IMR-90 (cell line): ENCODE results near the gene KDELR3. TPM values are rescaled to one million over a fixed set of nuclear protein-coding genes. Genes with fewer than 3 reads are reported as not detected.

ENCODE experiments used
- ATAC-seq: fragments of 200-7000 bp; cut with Tn5 transposase; 2 replicates; pipeline ENCODE4 v1.9.1; 2020; ENCODE audit warnings: low read depth, mild to moderate bottlenecking, moderate library complexity
- BruUV-seq: library from RNA; stranded (reverse); fragments of 400-500 nt; replicated peaks from 2 replicates; lab custom pipeline; 2021; lab: Mats Ljungman, UMichigan
- CTCF ChIA-PET: fragments of 300-600 bp; formaldehyde crosslinking; extraction: SDS; loops from one replicate; lab custom pipeline; 2021; ENCODE audit warnings: antibody characterized with exemption; lab: Yijun Ruan, JAX
- POLR2A ChIA-PET: fragments of 300-600 bp; sonication (Branson Sonifier 250); formaldehyde crosslinking; loops from one replicate; lab custom pipeline; 2022; ENCODE audit warnings: antibody characterized with exemption; ENCODE audit not compliant: unreplicated experiment; lab: Charles Lee
- DNase-seq: peaks from one replicate; pipeline ENCODE4 v3.0.0; 2013
- H2AFZ ChIP-seq: replicated peaks from 2 replicates; pipeline ENCODE3; 2013; ENCODE audit warnings: low read length, mild to moderate bottlenecking; ENCODE audit not compliant: poor library complexity
- H2AK5ac ChIP-seq: 2 replicates; pipeline ENCODE4 v1.6.1; 2013; ENCODE audit warnings: low read depth, low read length, inconsistent platforms
- H2AK9ac ChIP-seq: replicated peaks from 2 replicates; pipeline ENCODE3; 2013; ENCODE audit warnings: mild to moderate bottlenecking, low read depth, low read length, moderate library complexity; ENCODE audit not compliant: poor library complexity
- H2BK120ac ChIP-seq: 2 replicates; pipeline ENCODE4 v1.6.1; 2013; ENCODE audit warnings: low read depth, low read length, inconsistent platforms
- H2BK15ac ChIP-seq: 3 replicates; pipeline ENCODE4 v1.6.1; 2013; ENCODE audit warnings: low read depth, low read length, inconsistent platforms
- H2BK20ac ChIP-seq: 2 replicates; pipeline ENCODE4 v1.6.1; 2013; ENCODE audit warnings: low read depth, mild to moderate bottlenecking, inconsistent platforms, low read length, moderate library complexity
- H2BK5ac ChIP-seq: 2 replicates; pipeline ENCODE4 v1.6.1; 2013; ENCODE audit warnings: mild to moderate bottlenecking, low read depth, low read length, inconsistent platforms; ENCODE audit not compliant: poor library complexity, severe bottlenecking
- H3K14ac ChIP-seq: replicated peaks from 2 replicates; pipeline ENCODE4 v1.6.1; 2013; ENCODE audit warnings: low read depth, low read length, inconsistent platforms
- H3K18ac ChIP-seq: 2 replicates; pipeline ENCODE4 v1.6.1; 2013; ENCODE audit warnings: low read depth, low read length, control low read depth
- H3K23ac ChIP-seq: 2 replicates; pipeline ENCODE4 v1.6.1; 2013; ENCODE audit warnings: low read depth, low read length, inconsistent platforms
- H3K27ac ChIP-seq: 2 replicates; pipeline ENCODE4 v1.5.1; 2013; ENCODE audit warnings: mild to moderate bottlenecking, control low read depth, low read length; ENCODE audit not compliant: insufficient read depth
- H3K27me3 ChIP-seq: 2 replicates; pipeline ENCODE4 v1.6.1; 2013; ENCODE audit warnings: low read length; ENCODE audit not compliant: control insufficient read depth, insufficient read depth
- H3K36me3 ChIP-seq: 2 replicates; pipeline ENCODE4 v1.6.1; 2013; ENCODE audit warnings: low read length, mixed read lengths; ENCODE audit not compliant: control insufficient read depth, insufficient read depth
- H3K4ac ChIP-seq: 2 replicates; pipeline ENCODE4 v1.6.1; 2013; ENCODE audit warnings: low read depth, low read length, inconsistent platforms
- H3K4me1 ChIP-seq: 2 replicates; pipeline ENCODE4 v1.6.1; 2013; ENCODE audit warnings: low read length, mixed read lengths; ENCODE audit not compliant: control insufficient read depth, insufficient read depth
- H3K4me2 ChIP-seq: 2 replicates; pipeline ENCODE4 v1.6.1; 2013; ENCODE audit warnings: low read depth, mild to moderate bottlenecking, control low read depth, low read length, moderate library complexity
- H3K4me3 ChIP-seq: 2 replicates; pipeline ENCODE4 v1.5.1; 2013; ENCODE audit warnings: low read depth, mild to moderate bottlenecking, control low read depth, low read length, moderate library complexity; ENCODE audit not compliant: insufficient read depth
- H3K56ac ChIP-seq: 2 replicates; pipeline ENCODE4 v1.6.1; 2013; ENCODE audit warnings: low read length, inconsistent platforms; ENCODE audit not compliant: insufficient read depth; ENCODE audit errors: extremely low read depth
- H3K79me1 ChIP-seq, 2 experiments: 2 replicates each; pipeline ENCODE4 v1.6.1; 2013; ENCODE audit warnings: low read length in 2 of 2, inconsistent platforms in 1 of 2, low read depth in 1 of 2
- H3K9ac ChIP-seq: 2 replicates; pipeline ENCODE4 v1.6.1; 2013; ENCODE audit warnings: low read depth, low read length, control low read depth
- H3K9me1 ChIP-seq: 2 replicates; pipeline ENCODE4 v1.6.1; 2013; ENCODE audit warnings: low read length, inconsistent platforms; ENCODE audit not compliant: insufficient read depth
- H3K9me3 ChIP-seq: 2 replicates; pipeline ENCODE4 v1.6.1; 2013; ENCODE audit warnings: low read length; ENCODE audit not compliant: control insufficient read depth, insufficient read depth
- H4K20me1 ChIP-seq: 2 replicates; pipeline ENCODE4 v1.6.1; 2013; ENCODE audit warnings: low read length, inconsistent platforms; ENCODE audit not compliant: insufficient read depth
- H4K5ac ChIP-seq: 2 replicates; pipeline ENCODE4 v1.6.1; 2013; ENCODE audit warnings: mild to moderate bottlenecking, low read depth, low read length, control low read depth
- H4K8ac ChIP-seq, 2 experiments: 2 replicates each; pipeline ENCODE4 v1.6.1; 2013; ENCODE audit warnings: low read depth in 2 of 2, low read length in 2 of 2, control low read depth in 1 of 2, inconsistent platforms in 1 of 2
- H4K91ac ChIP-seq: 2 replicates; pipeline ENCODE4 v1.6.1; 2013; ENCODE audit warnings: low read depth, low read length, inconsistent platforms; ENCODE audit not compliant: insufficient read depth
- BHLHE40 ChIP-seq: fragments of 150-350 bp; IDR thresholded peaks from 2 replicates; pipeline ENCODE4 v1.6.1; 2016; ENCODE audit warnings: mild to moderate bottlenecking, low read depth, low read length
- CEBPB ChIP-seq: IDR thresholded peaks from 2 replicates; pipeline ENCODE4 v1.6.1; 2012; ENCODE audit warnings: low read depth, low read length, improper control_type of control experiment
- CHD1 ChIP-seq: IDR thresholded peaks from 2 replicates; pipeline ENCODE4 v1.6.1; 2012; ENCODE audit warnings: low read depth, low read length, improper control_type of control experiment
- FOS ChIP-seq: fragments of 150-350 bp; IDR thresholded peaks from 2 replicates; pipeline ENCODE4 v1.6.1; 2016; ENCODE audit warnings: low read depth, low read length
- MAFK ChIP-seq: IDR thresholded peaks from 2 replicates; pipeline ENCODE4 v1.6.1; 2012; ENCODE audit warnings: low read depth, low read length, improper control_type of control experiment
- MAZ ChIP-seq: IDR thresholded peaks from 2 replicates; pipeline ENCODE4 v1.6.1; 2012; ENCODE audit warnings: low read depth, mild to moderate bottlenecking, low read length, improper control_type of control experiment, moderate library complexity, borderline replicate concordance
- MXI1 ChIP-seq: IDR thresholded peaks from 2 replicates; pipeline ENCODE4 v1.6.1; 2012; ENCODE audit warnings: low read depth, mild to moderate bottlenecking, low read length, moderate library complexity, borderline replicate concordance
- NFE2L2 ChIP-seq: fragments of 150-350 bp; IDR thresholded peaks from 2 replicates; pipeline ENCODE4 v1.6.1; 2016; ENCODE audit warnings: low read depth, mild to moderate bottlenecking, low read length
- POLR2A ChIP-seq: IDR thresholded peaks from 2 replicates; pipeline ENCODE4 v1.6.1; 2012; ENCODE audit warnings: mild to moderate bottlenecking, low read depth, low read length
- RAD21 ChIP-seq: IDR thresholded peaks from 2 replicates; pipeline ENCODE4 v1.6.1; 2012; ENCODE audit warnings: low read length, improper control_type of control experiment
- RCOR1 ChIP-seq: IDR thresholded peaks from 2 replicates; pipeline ENCODE4 v1.6.1; 2012; ENCODE audit warnings: mild to moderate bottlenecking, low read length, improper control_type of control experiment; ENCODE audit not compliant: insufficient replicate concordance
- RFX5 ChIP-seq: IDR thresholded peaks from 2 replicates; pipeline ENCODE4 v1.8.0; 2012; ENCODE audit warnings: low read depth, mild to moderate bottlenecking, low read length, moderate library complexity
- SMC3 ChIP-seq: fragments of 150-350 bp; IDR thresholded peaks from 2 replicates; pipeline ENCODE4 v1.6.1; 2016; ENCODE audit warnings: low read depth, mild to moderate bottlenecking, antibody characterized with exemption, low read length, moderate library complexity
- USF2 ChIP-seq: fragments of 150-350 bp; IDR thresholded peaks from 2 replicates; pipeline ENCODE4 v1.6.1; 2017; ENCODE audit warnings: mild to moderate bottlenecking, antibody characterized with exemption, low read length, low read depth
- WGBS, 2 experiments: methylation state at CpG; one replicate each; pipeline versions ENCODE4 v1.1.5 to v1.1.7; 2013; ENCODE audit warnings: missing lambda C conversion rate in 2 of 2; ENCODE audit not compliant: insufficient read length in 1 of 2; ENCODE audit errors: extremely low coverage in 2 of 2; 5-methylcytosine and 5-hydroxymethylcytosine counted together
- dilution Hi-C: fragments of 300-500 bp; cut with HindIII; formaldehyde crosslinking; loops from one replicate; pipeline ENCODE4 v1.14.3; 2018; ENCODE audit warnings: low sequenced_read_pairs; ENCODE audit not compliant: unreplicated experiment
- in situ Hi-C: fragments of 300-500 bp; cut with MboI; formaldehyde crosslinking; loops from 3 replicates; pipeline ENCODE4 v1.14.3; 2019; ENCODE audit warnings: low sequenced_read_pairs, inconsistent platforms, mixed read lengths
- intact Hi-C: fragments of 100-400 bp; cut with micrococcal nuclease; formaldehyde crosslinking; loops from 2 replicates; pipeline ENCODE4 v1.10.0; 2022
- polyA plus RNA-seq, 3 experiments: library from polyadenylated mRNA; depleted of rRNA; stranded (reverse); fragments of >200 nt; gene quantifications; 2 replicates each; pipeline ENCODE4 v1.2.3, GENCODE V29; 2012; ENCODE audit warnings: low replicate concordance in 1 of 3
- total RNA-seq: library from RNA; depleted of rRNA; stranded (reverse); fragments of >200 nt; gene quantifications from 2 replicates; pipeline ENCODE4 v1.2.3, GENCODE V29; 2012
- TF ChIP-seq, protein P1 (sequence below): conservative IDR thresholded peaks from 2 replicates; pipeline ENCODE4 v1.5.1; 2012; ENCODE audit warnings: mild to moderate bottlenecking, low read depth, low read length, improper control_type of control experiment
- TF ChIP-seq, protein P2 (sequence below): fragments of 150-350 bp; IDR thresholded peaks from 2 replicates; pipeline ENCODE4 v1.6.1; 2016; ENCODE audit warnings: low read depth, mild to moderate bottlenecking, low read length, moderate library complexity, borderline replicate concordance

KDELR3 gene
- total and polyA plus RNA-seq, 2 of the 4 experiments (the other 2 are of a cell fraction), result 129 to 224 TPM

DNA sequence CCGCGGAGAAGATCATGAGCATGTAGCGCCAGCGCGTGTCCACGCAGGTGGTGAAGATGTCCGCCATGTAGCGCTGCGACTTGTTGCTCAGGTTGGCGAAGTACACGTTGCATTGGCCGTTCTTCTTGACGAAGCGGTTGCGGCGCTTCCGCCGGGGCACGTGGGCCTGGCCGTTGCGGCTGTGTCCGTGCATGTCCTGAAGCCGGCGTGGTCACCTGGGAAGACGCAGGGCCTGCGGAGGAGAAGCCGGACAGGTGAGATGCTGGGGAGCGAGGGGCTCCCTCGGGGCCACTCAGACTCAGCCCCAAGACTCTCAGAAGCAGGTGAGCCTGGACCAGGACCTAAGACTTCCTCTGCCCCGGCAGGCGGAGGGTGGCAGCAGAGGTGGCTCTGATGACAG is 40.0 kb upstream of the KDELR3 start:
- H3K4me2 ChIP-seq, result no peak overlapping the region
- H3K4me1 ChIP-seq, result peaks cover 2% of the 10 kb centered on the region; the same call in 1 of the 2 replicates
- no peaks in the 10 kb centered on the region for H3K9me1 ChIP-seq
- H2AK9ac ChIP-seq, result no peak overlapping the region
- CTCF ChIA-PET, result no interaction called here
- TF ChIP-seq CEBPB, result no peak
- no peak for TF ChIP-seq NFE2L2
- TF ChIP-seq MXI1, result no peak
- no peak for TF ChIP-seq SMC3
- TF ChIP-seq RAD21, result no peak
- TF ChIP-seq RCOR1, result no peak
- TF ChIP-seq BHLHE40, result no peak
- no peak for TF ChIP-seq CHD1
- no peak for TF ChIP-seq POLR2A
- TF ChIP-seq FOS, result no peak
- TF ChIP-seq, protein P1, sequence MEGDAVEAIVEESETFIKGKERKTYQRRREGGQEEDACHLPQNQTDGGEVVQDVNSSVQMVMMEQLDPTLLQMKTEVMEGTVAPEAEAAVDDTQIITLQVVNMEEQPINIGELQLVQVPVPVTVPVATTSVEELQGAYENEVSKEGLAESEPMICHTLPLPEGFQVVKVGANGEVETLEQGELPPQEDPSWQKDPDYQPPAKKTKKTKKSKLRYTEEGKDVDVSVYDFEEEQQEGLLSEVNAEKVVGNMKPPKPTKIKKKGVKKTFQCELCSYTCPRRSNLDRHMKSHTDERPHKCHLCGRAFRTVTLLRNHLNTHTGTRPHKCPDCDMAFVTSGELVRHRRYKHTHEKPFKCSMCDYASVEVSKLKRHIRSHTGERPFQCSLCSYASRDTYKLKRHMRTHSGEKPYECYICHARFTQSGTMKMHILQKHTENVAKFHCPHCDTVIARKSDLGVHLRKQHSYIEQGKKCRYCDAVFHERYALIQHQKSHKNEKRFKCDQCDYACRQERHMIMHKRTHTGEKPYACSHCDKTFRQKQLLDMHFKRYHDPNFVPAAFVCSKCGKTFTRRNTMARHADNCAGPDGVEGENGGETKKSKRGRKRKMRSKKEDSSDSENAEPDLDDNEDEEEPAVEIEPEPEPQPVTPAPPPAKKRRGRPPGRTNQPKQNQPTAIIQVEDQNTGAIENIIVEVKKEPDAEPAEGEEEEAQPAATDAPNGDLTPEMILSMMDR, result no peak
- TF ChIP-seq, protein P2, sequence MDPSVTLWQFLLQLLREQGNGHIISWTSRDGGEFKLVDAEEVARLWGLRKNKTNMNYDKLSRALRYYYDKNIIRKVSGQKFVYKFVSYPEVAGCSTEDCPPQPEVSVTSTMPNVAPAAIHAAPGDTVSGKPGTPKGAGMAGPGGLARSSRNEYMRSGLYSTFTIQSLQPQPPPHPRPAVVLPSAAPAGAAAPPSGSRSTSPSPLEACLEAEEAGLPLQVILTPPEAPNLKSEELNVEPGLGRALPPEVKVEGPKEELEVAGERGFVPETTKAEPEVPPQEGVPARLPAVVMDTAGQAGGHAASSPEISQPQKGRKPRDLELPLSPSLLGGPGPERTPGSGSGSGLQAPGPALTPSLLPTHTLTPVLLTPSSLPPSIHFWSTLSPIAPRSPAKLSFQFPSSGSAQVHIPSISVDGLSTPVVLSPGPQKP, result no peak
- no peak for TF ChIP-seq MAFK
- no peak for TF ChIP-seq MAZ
- no peak for TF ChIP-seq RFX5
- TF ChIP-seq USF2, result no peak
- intact Hi-C loops, result no loop called here
- H3K36me3 ChIP-seq, result no peaks in the 10 kb centered on the region
- H3K56ac ChIP-seq, result no peak overlapping the region
- H3K14ac ChIP-seq, result no peak overlapping the region
- POLR2A ChIA-PET, result no interaction called here
- no TSS peak for BruUV-seq
- H3K18ac ChIP-seq, result no peak overlapping the region
- ATAC-seq (no peak), DNase-seq (no peak)
- dilution Hi-C loops, result no loop called here
- no peak overlapping the region for H3K9ac ChIP-seq
- H3K23ac ChIP-seq, result no peak overlapping the region
- no peak overlapping the region for H3K4ac ChIP-seq
- no peak overlapping the region for H2AK5ac ChIP-seq
- H2BK120ac ChIP-seq, result no peak overlapping the region
- H4K91ac ChIP-seq, result no peak overlapping the region
- no peak overlapping the region for H4K8ac ChIP-seq
- H4K20me1 ChIP-seq, result no peaks in the 10 kb centered on the region; the same call in 1 of the 2 replicates
- 95% methylated on average over 31 of the region's 31 CpGs; no CpG with 5 or more reads in 1 of the 2 experiments for WGBS, 2 experiments
- in situ Hi-C loops, result no loop called here
- no peak overlapping the region for H2AFZ ChIP-seq
- no peak overlapping the region for H3K4me3 ChIP-seq
- H4K5ac ChIP-seq, result no peak overlapping the region
- no peaks in the 10 kb centered on the region for H3K9me3 ChIP-seq
- H2BK20ac ChIP-seq, result no peak overlapping the region
- H2BK5ac ChIP-seq, result no peak overlapping the region
- peaks cover 10% of the 10 kb centered on the region; the same call in 1 of the 2 replicates for H3K27me3 ChIP-seq
- H3K79me1 ChIP-seq, result no peaks in the 10 kb centered on the region
- no peak overlapping the region for H2BK15ac ChIP-seq
- H3K27ac ChIP-seq, result no peak overlapping the region
